Measurements from ENCODE around the gene COL4A1.

The COL4A1 gene

DNA sequence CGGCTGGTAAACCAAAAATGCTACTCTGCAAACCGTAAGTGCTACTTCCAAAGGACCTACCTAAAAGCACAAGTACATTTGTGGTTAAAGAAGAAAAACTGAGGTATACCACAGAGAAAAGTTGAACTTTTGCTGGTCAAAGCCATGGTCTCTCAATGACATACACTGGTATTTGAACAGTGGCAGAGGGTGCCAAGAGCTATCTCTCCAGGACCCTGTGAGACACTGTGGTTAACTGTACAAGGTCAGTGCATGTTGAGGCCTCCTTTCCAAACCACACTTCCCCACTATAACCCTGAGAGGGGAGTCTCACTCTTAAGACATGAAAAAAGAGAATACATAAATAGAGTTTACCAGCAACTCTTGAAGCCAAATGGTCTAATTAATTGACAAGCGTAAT, 49.5 kb downstream of the COL4A1 start:
- no peak for DNase-seq (ENCODE audit: low read depth)

DNA sequence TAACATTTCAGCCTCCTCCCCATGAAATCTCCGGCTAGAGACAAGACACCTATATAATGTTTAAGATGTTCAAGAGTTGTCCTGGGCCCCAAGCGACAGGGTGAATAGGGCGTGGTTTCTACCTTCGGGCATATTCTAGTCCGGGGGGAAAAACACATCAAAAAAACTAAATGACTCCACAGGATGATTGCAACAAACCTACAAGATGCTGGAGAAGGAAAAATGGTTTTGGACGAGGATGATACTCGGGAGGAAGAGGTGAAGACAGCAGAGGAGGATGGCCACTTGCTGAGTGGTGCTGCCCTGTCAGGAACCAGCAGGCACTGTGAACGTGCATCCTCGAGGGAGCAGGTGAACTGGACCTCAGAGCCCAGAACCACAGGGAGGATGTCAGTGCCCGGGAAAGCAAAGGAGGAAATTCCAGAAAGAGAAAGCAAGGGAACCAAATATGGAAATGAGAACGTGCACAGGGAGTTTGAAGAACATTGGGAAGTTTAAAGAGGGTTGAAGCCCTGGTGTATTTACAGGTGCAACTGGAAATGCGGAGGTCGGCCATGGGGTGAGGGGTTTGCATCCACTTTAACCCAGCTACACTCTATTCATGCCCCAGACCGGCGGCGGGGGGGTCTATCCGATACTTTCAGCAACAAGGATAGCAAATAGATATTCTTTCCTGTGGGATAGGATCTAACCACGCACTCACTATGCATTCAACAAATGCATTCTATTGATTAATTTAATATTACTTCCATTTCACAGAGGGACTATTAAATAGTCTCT, 50.6 kb downstream of the COL4A1 start:
- DNase-seq (ENCODE audit: low read depth): no peak

DNA sequence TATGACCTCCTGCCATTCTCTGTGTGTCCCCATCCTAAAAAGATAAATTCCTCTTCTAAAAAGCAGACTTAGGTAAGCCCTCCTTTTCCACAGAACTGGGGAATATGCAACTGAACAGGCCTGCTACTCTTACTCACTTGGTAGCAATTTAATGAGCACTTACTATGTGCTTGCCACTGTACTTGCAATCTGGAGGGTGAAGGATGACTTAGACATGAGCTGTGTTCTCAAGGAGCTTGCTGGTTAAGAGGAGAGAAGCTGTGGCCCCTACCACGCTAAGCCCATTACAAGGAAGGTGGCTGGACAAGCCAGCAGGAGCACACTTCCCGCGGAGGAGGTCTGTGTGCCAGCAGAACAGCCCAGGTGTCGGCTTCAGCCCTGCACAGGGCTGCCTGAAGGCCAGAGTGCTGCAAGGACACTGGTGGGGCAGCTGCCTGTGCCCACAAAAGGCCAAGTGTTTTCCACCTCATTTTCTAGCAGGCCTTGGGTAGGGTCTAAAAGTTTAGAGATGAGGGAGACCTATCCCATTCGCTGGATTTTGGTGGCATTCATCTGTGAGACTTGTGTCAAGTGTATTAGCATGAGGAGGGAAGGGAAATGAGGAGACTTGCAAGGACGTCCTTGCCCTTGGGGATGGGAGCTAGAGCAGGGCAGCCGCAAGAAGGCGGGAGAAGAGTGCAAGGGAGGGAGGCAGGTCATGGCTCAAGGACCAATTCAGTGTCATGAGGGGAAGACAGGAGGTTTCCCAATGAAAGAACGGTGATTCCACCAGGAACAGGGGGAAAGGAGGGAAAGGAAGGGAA, 52.0 kb downstream of the COL4A1 start:
- DNase-seq (ENCODE audit: low read depth): no peak

DNA sequence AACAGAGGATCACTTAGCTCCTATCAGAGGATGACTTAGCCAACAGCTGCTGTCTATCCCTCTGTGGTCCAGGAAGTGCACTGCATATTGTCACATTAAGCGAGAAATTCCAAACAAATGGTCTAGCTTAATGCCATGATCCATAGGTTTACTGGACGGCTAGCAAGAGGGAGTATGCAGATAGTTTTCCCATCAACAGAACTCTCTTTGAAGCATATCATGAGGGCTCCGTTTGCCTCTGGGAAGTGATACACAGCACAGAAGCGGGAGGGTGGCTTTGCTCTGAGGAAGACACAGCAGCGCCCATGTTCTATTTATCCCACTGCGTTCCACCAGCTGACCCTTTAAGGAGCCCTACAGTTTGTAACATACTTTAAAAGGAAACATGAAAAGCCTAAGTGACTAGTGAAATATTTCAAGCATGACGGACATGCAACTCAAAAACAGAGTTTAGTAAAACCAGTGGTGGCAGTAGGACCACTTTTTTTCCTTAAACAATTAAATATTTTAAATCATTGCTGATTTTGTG, 52.7 kb downstream of the COL4A1 start:
- DNase-seq (ENCODE audit: low read depth): no peak

DNA sequence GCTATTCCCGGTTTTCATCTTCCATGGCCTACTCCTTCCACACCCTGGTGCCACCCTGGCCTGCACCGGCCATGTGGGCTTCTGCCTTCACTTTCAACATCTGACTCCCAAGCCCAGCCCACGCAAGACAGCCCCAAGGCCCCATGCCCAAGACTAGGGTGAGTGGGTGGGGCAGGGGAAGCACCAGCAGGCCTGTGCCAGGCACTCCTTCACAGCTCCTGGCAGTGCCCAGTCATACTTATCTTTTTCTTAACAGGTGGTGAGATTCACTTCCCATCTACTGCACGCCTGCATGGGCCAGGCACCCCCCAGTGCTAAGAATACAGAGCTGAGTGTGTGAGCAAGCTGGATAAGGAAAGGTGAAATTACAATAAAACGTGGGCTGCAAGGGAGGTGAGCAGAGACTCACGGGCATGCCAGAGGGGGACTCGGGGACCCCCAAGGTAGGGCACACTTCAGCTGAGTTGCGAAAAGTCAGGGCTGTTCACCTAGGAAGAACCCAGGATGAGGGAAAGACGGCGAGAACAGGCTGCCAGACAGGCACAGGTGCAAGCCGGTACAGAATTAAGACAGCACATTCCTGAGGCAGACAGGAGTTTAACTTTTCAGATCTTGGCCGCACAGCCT, 55.7 kb downstream of the COL4A1 start:
- DNase-seq (ENCODE audit: low read depth): no peak

DNA sequence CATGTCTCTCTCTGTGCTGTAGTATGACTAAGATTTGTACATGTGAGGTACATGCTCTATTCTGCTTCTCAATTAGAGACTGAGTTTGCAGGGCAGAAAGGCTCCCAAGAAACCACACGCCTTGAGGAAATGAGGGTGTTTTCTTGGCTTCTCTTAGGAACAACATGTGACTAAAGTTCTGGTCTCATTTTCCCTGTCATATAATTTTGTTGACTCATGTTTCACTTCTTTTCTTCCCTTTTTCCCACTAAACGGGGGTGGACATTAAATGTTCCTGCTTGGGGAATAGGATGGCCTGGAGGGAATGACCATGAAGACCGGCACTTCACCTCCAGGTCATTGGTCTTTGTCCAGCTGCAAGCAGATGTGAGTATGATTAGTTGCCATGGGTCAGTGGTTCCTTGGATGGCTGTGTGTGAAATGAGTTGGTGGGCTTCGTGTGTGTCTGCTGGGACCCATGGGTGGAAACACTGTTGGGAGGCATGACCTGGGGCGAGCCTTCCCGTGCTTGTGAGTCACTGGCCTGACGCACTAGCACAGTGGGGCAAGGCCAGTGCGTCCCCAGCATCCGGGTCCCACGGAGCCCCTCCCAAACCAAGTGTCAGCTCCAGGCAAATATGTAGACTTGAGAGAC, 56.6 kb downstream of the COL4A1 start:
- no peak for DNase-seq (ENCODE audit: low read depth)

DNA sequence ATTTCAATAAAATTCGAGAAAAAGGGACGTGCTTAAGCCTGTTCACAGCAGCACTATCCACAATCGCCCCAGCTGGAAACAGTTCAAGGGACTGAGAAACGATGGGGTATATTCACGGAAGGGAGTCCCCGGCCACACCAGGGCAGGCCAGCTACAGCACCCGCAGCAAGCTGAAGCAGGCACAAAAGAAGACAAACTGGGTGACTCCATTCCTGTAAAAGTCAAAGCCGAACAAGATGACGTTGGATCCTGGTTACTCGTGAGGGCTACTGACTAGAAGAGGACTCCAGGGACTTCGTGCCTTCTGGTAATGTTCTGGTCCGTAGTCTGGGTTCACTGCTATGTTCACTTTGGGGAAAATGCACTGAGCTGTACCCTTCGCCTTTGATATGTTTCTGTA, 57.6 kb downstream of the COL4A1 start:
- DNase-seq (ENCODE audit: low read depth): no peak

DNA sequence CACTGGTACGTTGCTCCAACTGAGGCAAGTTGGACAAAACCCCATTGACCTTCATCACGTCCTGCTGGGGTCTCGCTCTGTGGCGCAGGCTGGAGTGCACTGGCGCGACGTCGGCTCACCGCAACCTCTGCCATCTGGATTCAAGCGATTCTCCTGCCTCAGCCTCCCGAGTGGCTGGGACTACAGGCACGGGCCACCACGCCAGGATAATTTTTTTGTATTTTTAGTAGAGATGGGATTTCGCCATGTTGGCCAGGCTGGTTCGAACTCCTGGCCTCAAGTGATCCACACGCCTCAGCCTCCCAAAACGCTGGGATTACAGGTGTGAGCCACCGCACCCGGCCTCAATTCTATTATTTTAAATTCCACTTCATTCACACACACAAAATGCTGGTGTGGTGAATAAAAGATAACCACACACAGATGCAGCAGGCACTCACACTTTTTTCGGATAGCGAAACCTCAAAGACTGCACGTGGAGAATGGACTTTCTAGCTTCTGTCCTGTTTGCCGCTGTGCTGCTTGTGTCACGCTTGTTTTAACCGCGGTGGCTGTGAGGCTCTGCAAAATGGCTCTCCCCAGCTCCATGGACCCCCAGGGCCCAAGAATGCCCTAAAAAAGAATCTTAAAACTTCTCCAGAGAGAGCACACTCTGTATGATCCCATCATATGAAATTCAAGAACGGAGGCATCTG, 58.4 kb downstream of the COL4A1 start:
- no peak for DNase-seq (ENCODE audit: low read depth)

DNA sequence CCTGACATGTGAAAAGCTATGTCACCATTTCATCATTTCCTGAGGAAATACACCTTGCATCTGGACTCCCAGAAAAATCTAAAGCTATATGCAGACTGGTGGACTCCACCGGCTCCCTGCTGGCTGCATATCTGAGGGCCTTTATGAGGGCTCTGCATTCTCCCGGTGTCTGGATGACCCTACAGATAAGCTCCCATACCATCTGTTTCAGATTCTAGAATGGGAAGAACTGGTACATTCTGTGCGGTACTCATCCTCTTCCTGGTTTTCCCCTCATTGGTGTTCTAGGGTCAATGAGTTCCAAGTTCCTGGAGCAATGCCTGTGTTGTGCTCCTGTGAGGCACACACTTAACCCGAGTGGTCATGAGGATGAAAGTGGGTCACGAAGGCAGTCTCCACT, 60.4 kb downstream of the COL4A1 start:
- DNase-seq (ENCODE audit: low read depth): no peak

DNA sequence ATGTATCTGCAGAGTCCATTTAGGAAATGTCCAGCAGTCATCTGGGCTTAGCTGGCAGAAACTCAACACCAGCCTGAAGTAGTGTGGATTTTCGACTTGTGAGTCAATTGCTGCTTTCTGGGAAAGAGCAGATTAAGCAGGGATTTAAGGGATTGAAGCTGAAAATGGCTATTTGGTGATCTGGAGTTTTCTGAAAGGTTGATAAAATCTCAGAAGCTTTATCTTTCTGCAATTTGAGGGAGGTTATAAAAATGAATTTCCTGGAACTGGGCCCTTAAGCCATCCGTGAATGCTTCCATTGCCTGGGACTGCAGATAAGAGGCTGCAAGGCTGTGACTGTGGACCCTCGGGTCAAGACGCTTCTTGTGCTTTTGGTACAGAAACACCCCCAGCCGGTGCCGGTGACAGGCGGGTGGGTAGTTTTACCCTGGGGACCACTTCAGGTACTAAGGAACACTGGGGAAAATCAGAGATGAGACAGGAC, 61.5 kb downstream of the COL4A1 start:
- DNase-seq (ENCODE audit: low read depth): no peak

DNA sequence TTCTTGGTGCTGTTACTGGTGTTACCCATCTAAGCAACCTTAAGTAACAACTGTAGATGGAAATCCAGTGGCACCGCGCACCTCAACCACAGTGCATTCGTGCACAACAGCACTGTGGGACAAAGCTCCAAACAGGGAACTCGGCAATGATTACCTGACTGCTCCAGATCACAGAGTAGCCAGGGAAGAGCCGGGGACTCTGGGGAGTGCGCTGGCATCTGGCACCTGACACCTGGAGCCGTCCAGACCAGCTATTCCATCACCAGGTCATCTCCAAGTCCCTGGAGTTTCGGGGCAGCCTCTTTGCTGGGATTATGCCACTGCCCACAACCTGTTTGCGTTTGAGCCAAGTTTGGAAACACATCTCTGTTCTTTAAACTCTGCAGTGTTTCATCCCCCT, 62.0 kb downstream of the COL4A1 start:
- no peak for DNase-seq (ENCODE audit: low read depth)

DNA sequence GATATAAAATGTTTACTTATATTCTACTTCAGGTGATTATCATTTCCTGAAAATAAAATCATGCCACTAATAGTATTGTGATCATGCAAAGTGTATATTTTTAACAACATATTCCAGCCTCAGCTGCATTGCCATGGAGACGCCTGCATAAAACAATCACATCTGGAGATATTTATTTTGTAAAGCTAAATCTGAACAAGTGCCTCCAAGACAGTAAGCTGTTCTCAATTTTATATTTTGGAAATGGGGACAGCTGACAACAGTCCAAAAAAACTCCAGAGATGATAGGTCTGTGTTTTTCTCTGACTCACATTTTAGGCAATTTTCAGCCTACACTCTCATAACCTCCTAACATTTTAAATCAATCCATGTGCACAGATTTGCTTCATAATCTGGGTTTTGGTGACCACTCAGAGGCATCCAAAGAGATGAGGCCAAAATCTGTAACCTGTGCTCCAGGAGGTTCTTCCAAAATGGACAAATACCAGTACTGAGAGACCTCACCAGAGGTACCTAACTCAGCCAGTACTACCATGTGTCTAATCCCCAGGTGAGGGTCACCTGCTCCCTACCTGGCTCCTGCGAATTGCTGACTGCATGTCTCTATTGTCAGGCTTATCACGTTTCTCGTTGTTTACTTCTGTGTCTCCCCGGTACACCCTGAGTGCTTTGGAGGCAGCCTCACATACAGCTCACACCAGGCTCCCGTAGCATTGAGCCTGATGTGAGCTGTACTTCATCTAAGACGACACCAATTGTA, 62.7 kb downstream of the COL4A1 start:
- no peak for DNase-seq (ENCODE audit: low read depth)

DNA sequence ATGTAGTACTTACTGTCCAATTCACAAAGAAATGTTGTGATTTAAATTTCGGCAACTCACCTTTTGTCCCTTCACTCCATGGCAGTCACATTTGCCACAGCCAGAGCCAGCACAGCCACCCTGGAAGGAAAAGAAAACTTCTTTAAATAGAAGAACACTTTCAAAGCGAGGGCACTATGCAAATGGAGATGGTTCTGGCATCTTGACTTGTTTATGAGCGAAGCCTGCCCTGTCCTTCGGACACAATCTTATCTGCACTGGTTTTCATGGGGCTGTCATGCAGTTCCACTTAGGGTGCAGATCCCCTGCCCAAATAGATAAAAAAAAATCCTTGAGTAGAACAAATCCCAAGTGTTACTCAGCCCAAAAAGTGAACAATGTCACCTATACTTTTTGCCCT, 64.3 kb downstream of the COL4A1 start:
- no peak for DNase-seq (ENCODE audit: low read depth)

DNA sequence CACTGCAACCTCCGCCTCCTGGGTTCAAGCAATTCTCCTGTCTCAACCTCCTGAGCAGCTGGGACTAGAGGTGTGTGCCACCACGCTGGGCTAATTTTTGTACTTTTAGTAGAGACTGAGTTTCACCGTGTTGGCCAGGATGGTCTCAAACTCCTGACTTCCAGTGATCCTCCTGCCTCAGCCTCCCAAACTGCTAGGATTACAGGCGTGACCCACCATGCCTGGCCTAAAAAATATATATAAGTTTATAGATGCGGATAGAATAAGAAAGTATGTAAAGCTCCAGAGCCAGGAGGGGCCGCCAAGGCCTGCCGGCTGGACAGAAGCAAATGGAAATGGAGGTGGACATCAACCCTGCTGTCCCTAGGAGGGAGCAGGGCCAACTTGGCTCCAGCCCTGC, 66.0 kb downstream of the COL4A1 start:
- DNase-seq (ENCODE audit: low read depth): no peak

DNA sequence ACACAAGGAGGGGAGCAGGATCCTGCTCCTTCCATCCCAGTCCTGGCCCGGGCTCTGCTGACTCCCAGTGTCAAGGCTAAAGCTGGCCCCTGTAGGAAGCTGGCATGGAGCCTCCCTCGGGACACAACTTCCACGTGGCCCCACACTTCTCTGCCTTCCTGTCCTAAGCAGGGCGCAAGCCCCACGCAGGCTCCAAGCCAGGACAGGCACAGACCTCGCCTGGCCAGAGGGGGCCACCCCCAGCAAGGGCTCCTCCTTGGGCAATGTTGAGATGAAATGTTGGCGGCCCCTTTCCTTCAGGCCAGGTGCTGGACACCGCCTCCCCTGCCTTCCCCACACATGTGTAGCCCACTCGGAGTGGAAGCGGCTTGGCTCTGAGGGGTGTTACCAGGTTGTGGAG, 66.6 kb downstream of the COL4A1 start:
- DNase-seq (ENCODE audit: low read depth): no peak

DNA sequence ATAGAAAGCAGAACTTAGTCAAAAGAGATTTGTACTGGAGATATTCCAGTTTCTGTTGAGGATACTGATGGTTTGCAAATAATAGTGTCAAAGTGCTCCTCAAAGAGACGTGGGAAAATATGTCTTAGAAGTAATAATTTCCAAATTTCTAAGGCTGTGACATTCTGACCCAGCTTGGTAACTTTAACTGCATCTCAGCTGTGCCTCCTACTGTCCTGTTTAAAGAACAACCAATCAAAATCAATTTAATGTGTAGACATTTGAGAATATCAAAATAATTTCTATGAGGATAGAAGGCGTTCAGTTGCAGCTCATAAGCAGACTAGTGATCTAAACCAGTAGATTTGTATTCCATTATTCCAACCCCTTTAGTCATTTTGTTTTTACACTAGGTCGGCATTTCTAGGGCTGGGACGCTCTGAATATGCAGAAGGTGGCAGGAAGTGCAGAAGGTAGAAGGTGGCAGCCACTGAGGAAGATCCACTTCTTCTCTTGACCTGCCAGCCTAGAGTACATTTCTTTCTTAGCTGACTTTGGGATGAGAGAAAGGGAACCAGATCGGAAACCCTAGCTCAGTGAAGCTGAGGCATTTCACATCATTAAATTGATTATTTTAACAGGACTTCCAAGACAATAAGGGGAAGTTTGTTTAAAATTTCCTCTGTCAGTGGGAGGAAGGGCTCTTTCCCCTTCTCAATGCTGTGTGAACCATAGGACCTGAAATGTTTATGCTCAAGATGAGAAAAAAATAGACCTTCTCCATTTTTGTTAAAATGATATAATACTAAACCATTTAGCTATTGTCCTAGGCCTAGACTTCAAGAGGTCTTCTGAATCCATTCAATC, 67.5 kb downstream of the COL4A1 start:
- DNase-seq (ENCODE audit: low read depth): no peak

DNA sequence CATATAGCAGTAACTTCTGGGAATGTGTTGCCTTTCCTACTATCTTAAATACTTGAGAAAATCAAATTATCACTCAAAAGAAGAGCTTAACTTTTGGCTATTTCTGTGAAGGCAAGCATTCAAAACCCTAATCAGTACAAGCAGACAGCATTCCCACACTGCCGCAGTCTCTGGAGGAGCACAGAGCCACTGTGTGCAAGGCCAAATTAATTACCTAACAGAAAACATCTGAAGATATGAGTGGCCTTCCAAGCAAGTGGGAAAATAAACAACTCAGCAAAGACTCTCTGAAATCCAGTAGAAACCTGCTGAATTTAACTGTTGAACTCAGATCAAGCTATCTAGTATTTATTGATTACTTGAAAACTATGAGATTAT, 68.2 kb downstream of the COL4A1 start:
- no peak for DNase-seq (ENCODE audit: low read depth)

DNA sequence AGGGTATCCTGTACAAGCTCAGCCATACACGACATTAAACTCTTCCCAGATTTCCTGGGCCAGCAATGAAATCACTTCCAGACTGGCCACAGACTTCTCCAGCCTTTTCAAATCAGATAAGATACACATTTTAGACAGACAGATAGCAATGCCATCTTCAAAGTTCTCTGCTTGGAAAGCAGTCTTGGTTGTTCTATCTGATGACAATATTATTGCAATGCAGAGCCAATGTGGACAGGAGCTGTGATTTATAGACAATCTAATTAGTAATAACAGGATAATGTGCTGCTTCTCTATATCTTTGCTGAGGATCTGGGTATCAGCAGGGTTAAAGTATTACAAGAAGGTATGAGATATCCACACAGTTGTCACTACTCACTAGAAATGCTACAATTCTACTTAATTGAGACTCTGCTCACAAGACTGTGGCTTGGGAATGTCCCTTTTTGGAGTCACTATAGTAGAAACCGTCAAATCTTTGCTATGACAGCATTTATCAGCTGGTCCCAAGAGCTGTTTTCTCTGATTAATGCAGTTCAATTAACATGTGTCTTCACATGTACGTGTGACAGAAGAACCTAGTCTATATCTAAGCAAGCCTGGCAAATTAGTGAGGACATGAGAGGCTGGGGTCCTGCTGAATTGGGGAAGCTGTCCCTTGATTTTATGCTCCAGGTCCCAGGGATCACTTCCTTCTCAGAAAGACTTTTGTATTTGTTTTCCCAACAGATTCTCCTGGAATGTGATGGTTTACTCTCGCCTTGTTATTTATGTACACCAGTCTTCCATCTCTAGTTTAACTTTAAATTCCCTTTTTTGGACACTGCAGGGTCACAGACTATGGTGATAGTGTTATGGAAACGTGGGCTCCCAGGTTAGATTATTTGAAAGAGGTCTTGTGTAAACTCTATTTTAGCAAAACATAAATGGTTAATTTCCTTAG, 68.8 kb downstream of the COL4A1 start:
- DNase-seq (ENCODE audit: low read depth): no peak

DNA sequence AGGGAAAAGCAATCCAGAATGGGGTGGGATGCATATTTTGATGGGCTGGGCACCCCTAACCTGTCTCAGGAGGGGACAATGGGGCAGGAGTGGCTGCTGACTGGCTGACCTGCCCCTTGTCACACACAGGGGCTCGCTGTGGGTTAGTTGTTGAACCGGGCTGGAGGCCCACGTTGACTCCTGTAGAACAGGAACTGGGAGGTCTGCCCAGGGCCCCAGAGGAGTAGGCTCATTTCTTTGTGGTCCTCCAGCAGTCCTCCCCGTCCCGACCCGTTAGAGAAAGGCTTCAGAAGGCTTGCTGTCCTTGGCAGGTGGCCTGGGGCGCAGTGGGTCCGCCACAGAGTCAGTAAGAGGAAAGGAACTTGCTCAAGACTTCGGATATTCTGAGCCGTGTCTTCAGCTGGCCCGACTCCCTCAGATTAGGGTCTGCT, 70.1 kb downstream of the COL4A1 start:
- DNase-seq (ENCODE audit: low read depth): no peak

Data from activated gamma-delta T cell treated with anti-CD3 and anti-CD28 coated beads, Interleukin-2, amount 50 U/mL, for 16 hours (primary cell).